NOMO-1 (cell line): ENCODE results near the gene FRYL.

Source experiments
- DNase-seq, 2 experiments: peaks; one replicate each; lab custom pipeline; 2025; ENCODE audit not compliant: unreplicated experiment in 2 of 2; lab: John Stamatoyannopoulos, UW

FRYL gene

DNA sequence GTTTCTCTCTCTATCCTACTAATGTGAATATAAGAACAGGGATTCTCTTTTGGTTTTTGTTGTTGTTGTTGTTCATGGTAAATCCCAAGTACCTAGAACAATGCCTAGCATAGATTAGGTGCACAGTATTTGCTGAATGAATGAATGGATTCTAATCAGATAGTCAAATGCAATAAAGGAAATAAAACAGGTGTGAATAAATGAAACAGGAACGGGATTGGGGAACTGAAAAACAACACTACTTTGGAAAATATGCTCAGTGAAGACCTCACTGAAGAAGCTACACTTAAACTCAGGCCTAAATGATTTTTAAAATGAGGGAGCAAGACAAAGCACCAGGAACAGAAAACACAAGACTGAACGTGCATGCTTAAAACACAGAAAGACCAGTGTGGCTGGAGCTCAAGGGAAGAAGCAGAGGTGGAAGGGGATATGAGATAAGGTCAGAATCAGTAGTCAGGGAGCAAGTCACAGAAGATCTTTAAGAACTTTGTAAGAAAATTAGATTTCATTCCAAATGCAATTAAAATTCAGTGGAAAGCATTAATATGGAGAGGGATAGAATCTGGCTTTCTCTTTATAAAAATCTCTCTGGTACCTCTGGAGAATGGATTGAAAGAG, 145.3 kb downstream of the FRYL start:
- DNase-seq = no peak

DNA sequence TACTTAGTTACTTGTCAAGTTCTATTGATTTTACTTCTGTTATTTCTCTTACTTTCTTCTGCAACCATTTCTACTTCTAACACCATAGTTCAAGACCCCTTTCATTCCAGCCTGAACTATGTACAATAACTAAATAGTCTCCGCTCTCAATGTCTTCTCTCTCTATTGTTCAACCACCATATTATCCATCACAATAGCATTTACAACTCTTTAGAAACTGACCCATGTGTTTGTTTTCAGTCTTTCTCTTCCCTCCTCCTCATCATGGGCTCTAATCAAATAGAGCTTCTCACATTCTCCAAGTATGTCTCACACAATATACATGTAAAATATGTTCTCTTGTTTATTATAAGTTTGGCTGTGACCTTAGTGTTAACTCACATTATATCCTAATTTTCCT, 146.4 kb downstream of the FRYL start:
- DNase-seq = no peak

DNA sequence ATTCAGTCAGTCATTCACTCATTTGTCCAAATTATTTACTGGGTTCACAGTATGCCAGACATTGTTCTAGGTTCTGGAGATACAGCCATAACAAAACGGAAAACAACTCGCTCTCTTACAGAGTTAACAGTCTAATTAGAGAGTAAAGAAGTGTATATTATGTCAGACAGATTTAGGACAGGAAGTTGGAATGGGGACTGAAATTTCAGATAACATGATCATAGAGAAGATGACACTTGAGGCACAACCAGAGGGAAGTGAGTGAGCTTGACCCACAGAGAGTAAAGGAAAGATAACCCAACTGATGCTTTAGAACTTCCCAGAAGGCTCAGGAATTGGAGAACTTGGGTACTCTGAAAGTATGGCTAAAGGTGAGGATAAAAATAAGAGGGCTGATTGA, 150.6 kb downstream of the FRYL start:
- no peak for DNase-seq

DNA sequence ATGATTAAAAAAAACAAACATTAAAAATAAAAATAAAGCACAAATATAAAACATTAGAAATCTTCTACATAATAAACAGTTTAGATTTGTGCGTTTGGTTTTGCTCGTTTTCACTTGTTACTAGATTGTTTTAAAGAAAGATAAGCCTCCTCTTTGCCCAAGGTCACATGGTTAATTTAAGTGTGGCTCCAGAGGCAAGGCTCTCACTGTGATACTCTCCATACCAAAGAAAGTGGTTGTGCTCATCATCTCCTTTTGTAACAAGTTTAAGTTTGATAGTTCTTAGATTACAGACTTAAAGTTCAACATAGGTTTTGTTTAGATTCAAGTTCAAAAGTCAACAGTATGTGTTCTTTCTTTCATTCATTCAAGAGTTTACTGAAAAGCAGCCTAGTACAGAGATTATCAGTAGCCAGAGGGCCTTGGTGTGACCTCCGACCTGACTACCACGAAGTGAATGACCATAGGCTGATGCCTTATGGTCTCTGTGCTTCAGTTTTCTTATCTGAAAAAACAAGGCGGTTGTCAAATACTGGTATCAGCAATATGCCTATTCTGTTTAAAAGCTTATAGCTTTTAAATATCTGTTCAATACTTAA, 156.8 kb downstream of the FRYL start:
- DNase-seq = no peak

DNA sequence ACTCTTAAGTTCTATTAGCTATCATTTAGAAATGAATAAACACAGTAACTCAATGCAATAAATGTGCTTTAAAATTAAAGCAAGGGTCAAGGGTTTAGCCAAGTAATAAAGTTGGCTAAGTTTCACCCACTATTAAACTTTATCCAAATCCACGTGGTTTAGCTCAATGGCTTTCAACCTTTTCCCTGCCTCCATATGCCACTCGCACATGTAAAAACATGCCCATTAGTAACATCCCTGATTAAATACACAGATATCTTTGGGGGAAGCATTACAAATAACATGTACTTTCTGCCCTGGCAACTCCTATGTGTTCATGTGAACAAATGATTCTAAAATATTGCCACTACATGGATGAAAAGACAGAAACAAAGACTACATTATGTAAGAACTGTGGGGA, 159.2 kb downstream of the FRYL start:
- no peak for DNase-seq

DNA sequence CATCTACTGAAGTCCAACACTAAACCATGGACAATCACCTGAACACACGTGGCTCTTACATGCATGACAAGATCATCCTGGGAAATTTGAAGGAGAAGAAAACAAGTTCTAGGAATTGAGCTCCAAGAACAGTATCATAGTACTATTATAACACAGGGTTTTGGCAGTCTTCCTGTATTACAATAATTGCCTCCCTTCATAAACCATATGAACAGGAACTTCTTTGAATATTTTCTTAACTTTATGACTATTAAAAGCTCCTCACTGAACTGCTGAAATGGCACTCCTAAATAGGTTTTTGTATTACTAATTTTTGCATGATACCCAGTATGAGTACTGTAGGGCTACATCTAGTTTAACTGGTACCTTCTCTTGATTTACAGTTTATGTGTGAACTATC, 160.0 kb downstream of the FRYL start:
- DNase-seq = no peak

DNA sequence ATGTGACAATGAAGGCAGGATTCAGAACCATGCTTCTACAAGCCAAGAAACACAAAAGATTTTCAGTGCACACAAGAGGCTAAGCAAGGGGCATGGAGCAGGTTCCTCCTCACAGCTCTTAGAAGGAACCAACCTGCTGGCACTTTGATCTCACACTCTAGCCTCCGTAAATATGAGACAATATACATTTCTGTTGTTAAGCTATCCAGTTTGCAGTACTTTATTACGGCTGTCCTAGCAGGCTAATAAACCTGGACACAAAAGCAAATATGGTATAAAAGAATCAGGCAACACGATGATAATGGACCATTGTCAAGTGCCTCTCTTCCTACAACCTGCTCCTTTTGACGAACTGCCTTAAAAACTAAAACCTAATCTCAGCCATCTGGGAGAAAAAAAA, 175.6 kb downstream of the FRYL start:
- no peak for DNase-seq

DNA sequence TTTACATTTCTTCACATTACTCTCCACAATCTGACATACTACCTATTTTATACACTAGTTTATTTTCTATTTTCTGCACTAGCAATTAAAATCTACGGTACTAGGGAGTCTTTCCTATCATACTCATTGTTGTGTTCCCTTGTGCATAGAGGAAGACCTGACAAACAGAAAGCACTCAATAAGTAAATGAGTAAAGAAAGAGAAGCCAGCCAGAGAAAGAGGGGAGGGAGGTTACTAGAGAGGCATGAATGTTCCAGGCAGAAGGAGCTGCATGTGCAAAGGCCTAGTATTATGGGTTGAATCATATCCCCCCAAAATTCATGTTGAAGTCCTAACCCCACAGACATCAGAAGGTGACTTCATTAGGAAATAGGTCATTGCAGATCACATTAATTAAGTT, 176.0 kb downstream of the FRYL start:
- DNase-seq = no peak

DNA sequence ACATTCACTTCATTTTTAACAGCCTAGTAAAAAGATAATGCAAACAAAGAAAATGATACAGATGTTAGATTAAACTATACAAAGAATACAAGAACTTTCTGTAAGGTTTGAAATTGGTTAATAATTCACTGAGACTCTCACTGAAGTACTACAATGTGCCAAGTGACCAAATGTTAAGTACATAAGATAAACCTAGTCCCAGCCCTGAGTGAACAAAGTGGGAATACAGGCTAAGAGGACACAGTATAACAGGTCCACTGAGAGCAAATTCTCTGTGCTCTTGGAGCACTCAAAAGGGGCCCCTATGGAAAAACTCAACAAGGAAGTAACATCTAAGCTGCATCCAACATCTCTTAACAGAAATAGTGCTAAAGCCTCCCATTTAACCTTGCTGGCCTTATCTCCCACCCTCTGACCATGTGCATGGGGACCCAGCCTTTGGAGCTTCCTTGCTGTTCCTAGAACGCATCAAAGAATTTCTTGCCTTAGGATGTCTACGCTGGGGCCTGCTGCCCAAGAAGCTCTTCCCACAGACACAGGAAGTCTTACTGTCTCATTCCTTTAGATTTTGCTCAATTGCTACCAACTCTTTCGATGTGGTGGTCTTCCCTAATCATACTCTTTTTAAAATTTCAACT, 176.6 kb downstream of the FRYL start:
- DNase-seq = no peak

DNA sequence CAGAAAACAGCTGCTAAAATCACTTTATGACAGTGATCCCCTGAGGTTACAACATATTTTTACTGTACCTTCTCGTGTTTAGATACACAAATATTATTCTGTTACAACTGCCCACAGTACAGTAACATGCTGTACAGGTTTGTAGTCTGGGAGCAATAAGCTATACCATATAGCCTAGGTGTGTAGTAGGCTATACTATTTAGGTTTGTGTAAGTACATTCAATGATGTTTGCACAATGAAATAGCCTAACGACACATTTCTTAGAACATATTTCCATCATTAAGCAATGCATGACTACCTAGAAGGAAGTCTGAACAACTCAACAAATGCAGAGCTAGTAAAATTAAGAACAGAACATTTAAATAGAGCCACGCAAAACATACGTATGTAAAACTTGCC, 177.3 kb downstream of the FRYL start:
- no peak for DNase-seq

DNA sequence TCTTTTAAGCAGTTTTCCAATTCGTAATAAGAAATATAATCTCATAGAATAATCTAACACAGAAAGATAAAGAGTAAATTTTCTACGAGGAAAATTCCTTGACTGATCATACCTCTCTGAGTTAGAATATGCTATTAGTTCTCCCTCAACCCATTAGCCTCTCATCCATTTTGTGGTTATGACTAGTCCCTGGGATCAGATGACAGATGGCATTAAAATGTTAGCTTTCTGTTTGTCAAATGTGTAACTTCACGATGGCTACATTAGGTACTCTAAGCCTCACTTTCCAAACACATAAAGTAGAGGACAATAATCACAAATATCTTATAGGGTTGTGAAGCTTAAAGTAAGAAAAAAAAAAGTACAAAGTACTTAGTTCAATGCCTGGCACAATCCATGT, 177.9 kb downstream of the FRYL start:
- no peak for DNase-seq

DNA sequence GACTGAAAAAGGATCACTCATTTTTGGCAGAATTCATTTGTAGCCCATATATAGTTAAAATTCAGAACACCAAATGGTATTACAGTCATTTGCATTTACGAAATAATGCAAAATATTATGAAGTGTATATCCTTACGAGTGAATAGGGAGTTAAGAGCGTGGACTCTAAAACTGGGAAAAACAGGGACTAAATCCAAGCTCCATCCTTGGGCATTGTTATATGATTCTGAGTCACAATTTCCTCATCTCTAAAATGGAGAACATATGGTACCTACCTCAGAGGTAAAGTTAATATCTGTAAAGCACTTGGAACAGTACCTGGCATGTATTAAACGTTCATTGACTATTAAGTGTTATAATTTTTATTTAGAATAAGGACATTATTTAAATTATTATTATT, 183.7 kb downstream of the FRYL start:
- DNase-seq = no peak

DNA sequence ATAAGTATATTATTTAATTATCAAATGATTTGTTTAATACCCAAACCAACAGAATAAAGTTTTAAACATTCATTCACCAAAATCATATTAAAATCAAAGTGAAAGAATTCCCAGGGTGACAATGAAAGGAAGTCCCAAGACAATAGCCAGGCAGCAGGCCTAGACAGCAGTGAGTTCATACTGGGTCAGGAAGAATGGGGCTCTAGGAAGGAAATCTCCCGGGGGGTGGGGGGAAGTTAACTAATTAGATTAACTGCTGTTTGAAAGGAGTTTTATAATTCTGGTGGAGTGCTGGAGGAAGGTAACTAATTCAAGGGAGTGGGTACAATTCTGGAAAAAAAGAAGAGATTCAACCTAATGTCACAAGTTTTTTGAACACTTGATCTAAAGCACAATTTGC, 185.9 kb downstream of the FRYL start:
- no peak for DNase-seq

DNA sequence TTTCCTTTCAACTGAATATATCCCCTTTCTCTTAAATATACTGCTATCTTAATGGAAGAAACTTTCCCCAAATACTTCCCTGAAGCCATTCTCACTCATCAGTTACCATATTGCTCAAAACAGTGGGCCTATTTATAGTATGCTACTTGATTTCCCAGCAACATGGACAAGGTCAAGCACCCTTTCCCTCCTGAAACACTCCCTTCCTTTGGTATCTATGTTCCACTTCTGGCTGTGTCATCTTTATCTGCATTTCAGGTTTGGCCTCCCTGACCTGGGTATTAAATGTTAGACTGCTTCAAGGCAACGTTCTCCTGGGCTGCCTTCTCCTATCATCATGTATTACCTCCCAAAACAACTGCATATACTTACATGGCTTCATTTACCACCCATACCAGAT, 188.7 kb downstream of the FRYL start:
- DNase-seq = no peak

DNA sequence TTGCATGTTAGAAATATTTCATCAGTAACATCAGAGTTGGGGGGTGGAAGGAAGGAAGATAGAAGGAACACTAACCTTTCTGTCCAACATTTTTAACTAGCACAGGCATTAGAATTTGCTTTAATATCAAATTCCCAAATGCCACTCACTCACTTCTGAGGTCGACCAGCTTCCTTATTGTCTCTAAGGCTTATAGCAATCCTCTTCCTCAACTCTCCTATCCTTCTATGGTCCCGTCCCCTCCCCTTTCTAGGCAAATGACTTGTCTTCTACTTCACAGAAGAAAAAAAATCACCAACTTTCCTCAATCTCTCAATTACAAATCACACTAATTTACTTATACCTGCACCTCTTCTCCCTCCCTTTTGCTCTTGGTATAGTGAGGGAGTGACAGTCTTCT, 189.2 kb downstream of the FRYL start:
- DNase-seq = no peak

DNA sequence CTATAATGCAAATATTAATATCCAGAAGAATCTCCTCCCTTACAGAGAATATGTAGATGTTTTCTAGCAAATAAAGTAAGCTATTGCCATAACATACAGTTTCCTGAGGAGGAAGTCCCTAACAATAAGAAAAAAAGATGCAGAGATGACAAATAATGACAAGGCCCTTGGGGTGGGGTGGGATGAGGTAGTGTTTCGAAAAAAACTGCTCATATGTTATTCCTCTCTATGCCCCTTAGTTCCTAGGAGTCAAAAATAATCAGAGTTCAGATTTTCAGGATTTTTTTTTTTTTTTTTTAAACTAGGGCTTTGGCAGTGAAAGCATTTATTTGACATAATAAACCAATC, 191.0 kb downstream of the FRYL start:
- DNase-seq = no peak

DNA sequence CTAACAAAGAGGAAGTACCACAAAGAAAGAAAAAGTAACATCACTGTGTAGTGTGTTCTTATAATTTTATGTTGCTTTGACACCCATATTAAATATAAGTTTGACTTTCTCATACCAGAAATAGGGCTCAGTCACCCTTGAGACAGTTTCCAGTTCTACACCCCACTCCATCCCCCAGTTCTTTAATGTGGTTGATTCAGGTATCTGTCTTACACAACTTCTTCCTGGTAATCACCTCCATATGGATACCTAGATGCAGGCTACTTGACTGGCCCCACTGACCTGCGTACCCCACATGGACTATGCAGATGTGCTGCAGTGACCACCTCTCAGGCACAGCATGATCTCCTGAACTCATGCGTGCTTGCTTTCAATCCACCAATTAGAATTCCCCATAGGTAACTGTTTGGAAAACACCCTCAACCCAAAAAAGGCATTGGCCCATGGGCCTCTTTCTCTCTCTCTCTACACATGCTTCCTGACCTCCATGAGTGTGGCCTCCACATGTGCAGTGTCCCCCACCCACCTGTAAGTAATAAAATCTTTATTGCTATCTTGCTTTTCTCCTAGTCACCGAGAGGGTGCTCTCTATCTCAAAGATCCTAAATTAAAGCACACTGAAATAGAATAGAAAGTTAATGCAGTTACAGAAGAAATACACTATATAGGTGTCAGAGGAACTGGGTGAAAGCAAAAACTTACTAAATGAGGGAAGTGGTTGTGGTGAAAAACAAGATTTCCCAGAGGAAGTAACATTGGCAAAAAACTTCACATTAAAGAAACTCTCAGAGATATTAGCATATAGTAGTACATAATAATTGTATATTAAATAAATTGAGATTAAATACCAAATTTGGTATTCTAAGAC, 191.6 kb downstream of the FRYL start:
- no peak for DNase-seq

DNA sequence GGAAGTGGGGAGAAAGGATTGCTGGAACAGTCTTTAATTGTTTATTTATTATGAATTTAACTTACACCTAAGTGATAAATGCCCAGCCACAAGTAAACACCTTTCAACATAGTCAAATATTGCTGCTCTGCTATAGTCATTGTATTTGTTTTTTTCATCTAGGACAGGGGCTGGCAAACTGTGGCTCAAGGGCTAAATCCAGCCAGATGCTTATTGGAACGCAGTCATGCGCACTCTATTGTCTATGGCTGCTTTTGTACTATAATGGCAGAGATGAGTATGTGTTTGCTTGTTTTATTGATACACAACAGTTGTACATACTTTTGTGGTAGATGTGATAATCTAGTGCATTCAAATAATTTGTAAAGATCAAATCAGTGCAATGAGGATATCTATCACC, 194.7 kb downstream of the FRYL start:
- no peak for DNase-seq

DNA sequence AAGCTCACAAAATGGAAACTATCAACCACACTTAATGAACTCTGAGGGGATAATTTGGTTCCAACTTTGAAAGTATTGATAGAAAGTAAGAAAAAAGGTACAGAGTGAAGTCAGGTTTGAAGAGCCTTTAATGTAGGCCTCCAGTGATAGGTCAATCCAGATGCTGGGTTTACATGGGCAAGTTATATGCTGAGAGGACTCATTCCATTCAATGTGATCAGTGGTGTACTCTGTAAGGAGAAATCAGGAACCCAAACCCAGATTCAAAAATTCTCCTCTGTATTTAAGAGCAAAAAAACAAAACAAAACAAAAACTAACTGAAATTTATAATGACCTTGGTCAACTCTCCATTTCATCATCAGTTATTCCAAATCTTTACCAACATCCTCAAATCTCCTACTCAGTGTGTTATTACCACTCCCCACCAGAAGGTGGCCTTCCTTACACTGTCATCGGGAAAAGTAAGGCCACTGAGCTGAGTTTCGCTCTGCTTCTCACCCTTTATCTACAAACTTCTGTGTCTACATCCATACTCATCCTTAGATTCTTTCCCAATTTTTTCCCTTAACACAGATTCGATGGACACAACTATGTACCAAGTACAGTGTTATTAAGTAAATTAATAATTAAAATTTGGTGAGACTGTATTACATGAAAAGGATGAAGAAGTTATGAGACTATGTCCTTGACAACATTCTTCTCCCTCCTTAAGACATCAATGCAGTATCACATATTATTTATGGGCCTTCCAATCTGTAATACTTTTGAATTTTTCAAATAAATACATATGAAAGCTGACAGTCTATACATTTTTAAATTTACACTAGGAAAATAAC, 201.7 kb downstream of the FRYL start:
- peak in 1 of 2 experiments; percentile 67 for DNase-seq

DNA sequence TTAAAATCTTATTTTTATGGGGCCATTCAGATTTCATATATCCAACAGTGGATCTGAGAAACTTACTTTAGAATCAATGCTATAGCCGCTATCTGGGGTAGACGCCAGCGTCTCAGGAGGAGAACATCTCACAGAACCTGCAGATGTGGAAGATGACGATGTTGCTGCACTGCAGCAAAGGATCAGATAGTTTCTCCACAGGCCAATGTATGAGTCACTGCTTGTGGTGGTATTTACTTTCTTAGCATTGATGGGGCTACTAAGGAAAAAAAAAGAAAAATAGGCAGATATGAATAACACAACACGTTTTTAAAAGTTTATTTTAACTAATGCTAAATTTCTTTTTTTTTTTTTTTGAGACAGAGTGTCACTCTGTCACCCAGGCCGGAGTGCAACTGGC, 204.1 kb downstream of the FRYL start:
- no peak for DNase-seq

DNA sequence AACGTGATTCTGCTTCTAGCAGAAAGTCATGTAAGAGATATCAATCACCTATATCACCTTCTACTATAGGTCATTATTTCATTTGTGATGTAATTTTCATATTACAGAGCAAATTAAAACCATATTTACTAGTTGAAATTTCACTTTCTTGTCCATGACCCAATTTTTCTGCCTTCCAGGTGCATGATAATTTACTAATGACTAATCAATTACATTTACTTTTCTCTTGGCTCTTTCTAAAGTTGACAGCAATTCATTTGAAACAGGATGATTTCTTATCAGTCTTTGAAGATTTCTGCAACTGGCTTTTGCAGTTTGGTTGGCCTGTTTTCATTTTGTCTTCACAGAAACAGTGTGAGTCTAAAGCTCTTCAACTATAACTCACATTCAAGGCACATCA, 208.6 kb downstream of the FRYL start:
- DNase-seq = no peak
